GM18867 (cell line): Measurements from ENCODE around the gene PRTN3.
A peak's percentile ranks its signal among the peaks of the same experiment; 100 is the strongest.
"Not testable (repeated sequence)": the region's sequence is repeated elsewhere in the genome, so short reads cannot be mapped to it uniquely, and the experiment has no call there.

Source experiments
- ATAC-seq: cut with Tn5 transposase; IDR thresholded peaks from one replicate; pipeline ENCODE4 v1.9.1; 2021; ENCODE audit warnings: mild to moderate bottlenecking, moderate library complexity; ENCODE audit not compliant: unreplicated experiment

Gene PRTN3

GRCh38 chr19:878751-879561 is 38.2 kb downstream of the PRTN3 start:
- not testable (repeated sequence) for ATAC-seq

GRCh38 chr19:879711-880438 is 39.1 kb downstream of the PRTN3 start:
- ATAC-seq: no peak

GRCh38 chr19:881385-882071 is 40.7 kb downstream of the PRTN3 start:
- no peak for ATAC-seq

GRCh38 chr19:882871-883497 is 42.2 kb downstream of the PRTN3 start:
- ATAC-seq: no peak

GRCh38 chr19:883661-884211 is 42.9 kb downstream of the PRTN3 start:
- no peak for ATAC-seq

- ATAC-seq: no peak
These were observed 43.8 kb downstream of the PRTN3 start for GRCh38 chr19:884420-885211.

- no peak for ATAC-seq
These were observed 44.9 kb downstream of the PRTN3 start for GRCh38 chr19:885536-886224.

- no peak for ATAC-seq
These were observed 46.3 kb downstream of the PRTN3 start for GRCh38 chr19:887072-887471.

GRCh38 chr19:887599-887998 is 46.8 kb downstream of the PRTN3 start:
- no peak for ATAC-seq

- no peak for ATAC-seq
These were observed 48.0 kb downstream of the PRTN3 start for GRCh38 chr19:888581-889385.

GRCh38 chr19:889662-890295 is 49.0 kb downstream of the PRTN3 start:
- ATAC-seq: no peak

- ATAC-seq: no peak
These were observed 50.0 kb downstream of the PRTN3 start for GRCh38 chr19:890831-891230.

GRCh38 chr19:891421-892200 is 50.8 kb downstream of the PRTN3 start:
- ATAC-seq: not testable (repeated sequence)

GRCh38 chr19:892243-892893 is 51.6 kb downstream of the PRTN3 start:
- ATAC-seq: peak; percentile 31

- ATAC-seq: peak; percentile 82
These were observed 52.3 kb downstream of the PRTN3 start, which contains the start of the genes MED16 and RNU6-9 for GRCh38 chr19:892894-893689. TSS of gene MED16 (minus strand) at chr19:893187. CDS start at chr19:891131, 2,056 bp downstream. TSS of gene RNU6-9 (plus strand) at chr19:893484.

GRCh38 chr19:896434-896833 is 55.6 kb downstream of the PRTN3 start:
- no peak for ATAC-seq
